Suprapubic skin (tissue), 4 donors: ENCODE measurements around the gene RGL4. TPM values are rescaled to one million over a fixed set of nuclear protein-coding genes. Genes with fewer than 3 reads are reported as not detected.
A peak's percentile ranks its signal among the peaks of the same experiment; 100 is the strongest.

Experiments used
- DNase-seq, 2 donors: peaks; one replicate each; pipeline ENCODE4 v3.0.0-alpha.2; 2019; ENCODE audit warnings: low spot score in 2 of 2
- H3K27ac ChIP-seq: fragments of 200-600 bp; sonication (generic); one replicate; pipeline ENCODE4 v1.5.1; 2019
- H3K27me3 ChIP-seq: fragments of 200-600 bp; sonication (generic); one replicate; pipeline ENCODE4 v1.5.1; 2019
- H3K36me3 ChIP-seq: fragments of 200-600 bp; sonication (generic); one replicate; pipeline ENCODE4 v1.5.1; 2019
- H3K4me1 ChIP-seq: fragments of 200-600 bp; sonication (generic); one replicate; pipeline ENCODE4 v1.5.1; 2019
- H3K4me3 ChIP-seq: fragments of 200-600 bp; sonication (generic); one replicate; pipeline ENCODE4 v1.5.1; 2019; ENCODE audit warnings: mild to moderate bottlenecking
- H3K9me3 ChIP-seq: fragments of 200-600 bp; sonication (generic); one replicate; pipeline ENCODE4 v1.5.1; 2019
- CTCF ChIP-seq, 2 donors: fragments of 200-600 bp in 1 of 2; fragments of 450-650 bp in 1 of 2; sonication (generic) in 1 of 2; IDR thresholded peaks; one replicate each; pipeline ENCODE4 v1.5.1; 2016 to 2019; ENCODE audit warnings: antibody characterized with exemption in 2 of 2, mild to moderate bottlenecking in 1 of 2, moderate library complexity in 1 of 2
- EP300 ChIP-seq: sonication (generic); formaldehyde crosslinking; IDR thresholded peaks from one replicate; pipeline ENCODE4 v1.6.1; 2017; ENCODE audit warnings: antibody characterized with exemption
- POLR2A ChIP-seq, 2 donors: fragments of 450-650 bp; IDR thresholded peaks; one replicate each; pipeline ENCODE4 v1.6.1; 2017; ENCODE audit warnings: antibody characterized with exemption in 2 of 2, mild to moderate bottlenecking in 2 of 2, moderate library complexity in 2 of 2
- POLR2AphosphoS5 ChIP-seq, 3 donors: sonication (generic); formaldehyde crosslinking; IDR thresholded peaks; one replicate each; pipeline ENCODE4 v1.6.1; 2017; ENCODE audit warnings: antibody characterized with exemption in 3 of 3
- WGBS: methylation state at CpG from one replicate; pipeline ENCODE4 v1.1.5; 2018; 5-methylcytosine and 5-hydroxymethylcytosine counted together
- total RNA-seq, 4 donors: library from RNA; depleted of rRNA; stranded (reverse); fragments of >200 nt; gene quantifications; one replicate each; pipeline ENCODE4 v1.1.0, GENCODE V29; 2016

Gene RGL4
- total RNA-seq, 4 donors from 2014 or later = not detected

DNA sequence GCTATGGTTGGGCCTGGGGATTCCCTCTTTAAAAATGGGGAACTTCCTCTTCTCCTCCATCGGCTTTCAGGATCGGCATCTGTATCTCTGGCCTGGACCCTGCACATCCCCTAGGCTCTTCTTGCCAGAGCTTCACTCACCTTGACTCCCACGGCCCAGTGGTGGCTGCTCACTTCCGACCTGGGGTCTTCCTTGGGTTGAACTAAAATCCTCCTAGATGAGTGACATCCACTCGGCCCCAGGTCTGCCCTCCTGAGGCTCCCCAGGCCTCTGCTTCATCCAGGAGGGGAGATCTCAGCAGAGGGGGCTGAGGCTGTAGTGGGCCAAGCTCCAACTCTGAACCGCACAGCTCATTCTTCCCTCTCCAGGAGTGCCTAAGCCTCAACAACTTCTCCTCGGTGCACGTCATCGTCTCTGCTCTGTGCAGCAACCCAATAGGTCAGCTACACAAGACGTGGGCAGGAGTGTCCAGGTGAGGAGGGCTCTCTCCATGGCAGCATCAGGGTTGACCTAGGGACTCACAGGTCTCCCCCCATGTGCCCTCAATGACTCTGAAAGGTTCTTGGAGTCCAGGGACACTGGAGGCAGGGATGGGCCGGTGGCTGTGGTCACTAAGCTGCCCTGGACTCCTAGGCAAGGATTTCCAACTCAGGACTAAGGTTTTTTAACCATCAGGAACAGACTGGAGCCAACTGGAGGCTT lies 3.3 kb downstream of the RGL4 start:
- no peak for DNase-seq
- Histone ChIP-seq H3K4me3 (no peak overlapping the region), H3K36me3 (peaks cover 58% of the 10 kb centered on the region), H3K4me1 (no peaks in the 10 kb centered on the region), H3K9me3 (no peaks in the 10 kb centered on the region), H3K27ac (no peak overlapping the region), H3K27me3 (no peaks in the 10 kb centered on the region)
- TF ChIP-seq POLR2A (IDR thresholded peaks at IDR 0.05) (no peak), EP300 (no peak), POLR2AphosphoS5 (IDR thresholded peaks at IDR 0.05) (no peak), CTCF (IDR thresholded peaks at IDR 0.05) (no peak)
- WGBS = 81% methylated on average over 4 of the region's 11 CpGs

GRCh38 chr22:23695141-23695540 lies 4.3 kb downstream of the RGL4 start:
- Histone ChIP-seq H3K4me1 (no peaks in the 10 kb centered on the region), H3K36me3 (peaks cover 62% of the 10 kb centered on the region), H3K4me3 (no peak overlapping the region), H3K27ac (no peak overlapping the region), H3K9me3 (no peaks in the 10 kb centered on the region), H3K27me3 (no peaks in the 10 kb centered on the region)
- TF ChIP-seq POLR2A (IDR thresholded peaks at IDR 0.05) (no peak), CTCF (IDR thresholded peaks at IDR 0.05) (no peak), POLR2AphosphoS5 (IDR thresholded peaks at IDR 0.05) (no peak), EP300 (no peak)
- DNase-seq = peak in 1 of 2 donors; percentile 43
- 77% methylated on average over 3 of the region's 3 CpGs for WGBS

GRCh38 chr22:23695571-23696325 lies 4.9 kb downstream of the RGL4 start:
- H3K27me3 ChIP-seq = no peaks in the 10 kb centered on the region
- no peak overlapping the region for H3K27ac ChIP-seq
- H3K4me1 ChIP-seq = no peaks in the 10 kb centered on the region
- peaks cover 68% of the 10 kb centered on the region for H3K36me3 ChIP-seq
- H3K4me3 ChIP-seq = no peak overlapping the region
- no peak for DNase-seq
- 91% methylated on average over 11 of the region's 19 CpGs for WGBS
- TF ChIP-seq EP300 = no peak
- H3K9me3 ChIP-seq = no peaks in the 10 kb centered on the region

DNA sequence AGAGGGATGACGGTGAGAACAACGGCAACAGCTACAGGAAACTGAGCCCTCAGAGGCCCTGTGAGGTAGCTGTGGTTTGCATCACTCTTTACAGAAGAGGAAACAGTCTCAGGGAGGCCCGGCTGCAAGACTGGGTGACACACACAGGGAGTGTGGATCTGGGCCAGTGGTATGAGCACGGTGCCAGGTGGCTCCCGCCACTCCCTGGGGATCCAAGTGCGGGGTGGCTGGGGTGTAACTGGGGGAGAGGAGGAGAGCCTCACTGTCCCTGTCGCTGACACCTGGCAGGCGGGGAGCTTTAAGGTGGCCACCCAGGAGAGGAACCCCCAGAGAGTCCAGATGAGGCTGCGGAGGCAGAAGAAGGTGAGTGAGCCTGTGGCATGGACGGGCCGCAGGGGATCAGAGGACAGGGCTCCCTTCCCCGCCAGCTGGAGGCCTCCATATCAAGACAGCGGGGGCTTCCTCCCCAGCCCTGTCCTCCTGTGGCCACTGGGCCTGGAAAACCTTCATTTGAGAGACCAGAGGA lies 5.6 kb downstream of the RGL4 start:
- no peak for DNase-seq
- 82% methylated on average over 8 of the region's 13 CpGs for WGBS
- H3K36me3 ChIP-seq = peaks cover 74% of the 10 kb centered on the region
- no peaks in the 10 kb centered on the region for H3K9me3 ChIP-seq
- H3K4me1 ChIP-seq = no peaks in the 10 kb centered on the region
- H3K4me3 ChIP-seq = no peak overlapping the region
- H3K27ac ChIP-seq = no peak overlapping the region
- H3K27me3 ChIP-seq = no peaks in the 10 kb centered on the region
- TF ChIP-seq CTCF (IDR thresholded peaks at IDR 0.05) = no peak
- TF ChIP-seq POLR2A (IDR thresholded peaks at IDR 0.05) = no peak
- TF ChIP-seq POLR2AphosphoS5 (IDR thresholded peaks at IDR 0.05) = no peak
- TF ChIP-seq EP300 = no peak

- Histone ChIP-seq H3K9me3 (no peaks in the 10 kb centered on the region), H3K4me1 (no peaks in the 10 kb centered on the region), H3K4me3 (no peak overlapping the region), H3K36me3 (peaks cover 80% of the 10 kb centered on the region), H3K27me3 (no peaks in the 10 kb centered on the region), H3K27ac (no peak overlapping the region)
- 81% methylated on average over 6 of the region's 11 CpGs for WGBS
- DNase-seq = no peak
- TF ChIP-seq EP300 (no peak), CTCF (IDR thresholded peaks at IDR 0.05) (no peak), POLR2A (IDR thresholded peaks at IDR 0.05) (no peak), POLR2AphosphoS5 (IDR thresholded peaks at IDR 0.05) (no peak)
Measured at GRCh38 chr22:23697031-23697970, 6.5 kb downstream of the RGL4 start.
